Mucosa of gallbladder (tissue), 1 donor: ENCODE data around the gene CSPG4. TPM values are rescaled to one million over a fixed set of nuclear protein-coding genes. Genes with fewer than 3 reads are reported as not detected.
"Not testable (repeated sequence)": the region's sequence is repeated elsewhere in the genome, so short reads cannot be mapped to it uniquely, and the experiment has no call there.

Experiments used
- DNase-seq: peaks from one replicate; pipeline ENCODE4 v3.0.0-alpha.2; 2020; ENCODE audit warnings: low spot score
- total RNA-seq: library from RNA; stranded (reverse); gene quantifications from one replicate; pipeline ENCODE4 v1.2.1, GENCODE V29; 2021
- donor health status: DM: no; HTN: no; CAD: no.

Gene CSPG4
- total RNA-seq, 1 donor from 2014 or later = 20.5 TPM

DNA sequence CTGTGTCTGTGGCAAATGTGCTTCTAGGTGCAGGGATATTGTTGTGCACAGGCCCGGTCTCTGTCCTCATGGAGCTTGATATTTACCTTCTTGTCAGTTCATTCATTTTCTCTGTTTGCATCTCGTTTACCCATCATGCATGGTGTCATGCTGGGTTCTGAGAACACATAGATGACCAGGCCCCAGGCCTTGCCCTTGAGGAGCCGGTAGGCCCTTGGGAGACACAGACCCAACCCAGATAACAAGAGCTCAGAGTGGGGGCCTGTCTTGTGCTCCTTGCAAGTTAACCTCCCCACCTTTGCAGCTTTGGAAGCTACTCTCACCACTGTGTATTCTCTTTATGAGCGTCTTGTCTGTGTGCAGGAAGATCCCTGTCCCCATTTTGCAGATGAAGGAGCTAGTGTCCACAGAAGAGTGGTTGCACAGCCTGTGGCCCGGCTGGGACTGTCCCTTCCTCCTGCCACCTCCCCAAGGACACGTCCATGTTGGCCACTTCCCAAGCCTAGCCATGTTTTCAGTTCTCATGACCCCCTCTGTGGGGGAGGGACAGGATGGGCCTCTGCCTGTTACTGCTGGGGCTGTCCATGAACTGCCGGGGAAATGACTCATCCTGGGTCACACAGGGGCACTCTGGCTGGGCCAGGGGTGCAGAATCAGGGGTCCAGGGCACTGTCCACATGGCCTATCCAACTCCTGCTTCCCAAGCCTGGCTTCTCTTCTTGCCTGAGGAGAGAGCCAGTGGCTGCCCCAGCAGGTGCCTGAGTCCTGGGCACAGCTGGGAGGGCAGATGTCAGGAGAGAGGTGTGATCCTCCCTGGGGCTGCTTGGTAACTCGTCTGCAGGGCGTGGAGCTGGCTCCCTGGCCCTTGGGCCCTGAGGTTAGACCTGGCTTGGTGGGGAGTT lies 61.5 kb downstream of the CSPG4 start:
- no peak for DNase-seq

DNA sequence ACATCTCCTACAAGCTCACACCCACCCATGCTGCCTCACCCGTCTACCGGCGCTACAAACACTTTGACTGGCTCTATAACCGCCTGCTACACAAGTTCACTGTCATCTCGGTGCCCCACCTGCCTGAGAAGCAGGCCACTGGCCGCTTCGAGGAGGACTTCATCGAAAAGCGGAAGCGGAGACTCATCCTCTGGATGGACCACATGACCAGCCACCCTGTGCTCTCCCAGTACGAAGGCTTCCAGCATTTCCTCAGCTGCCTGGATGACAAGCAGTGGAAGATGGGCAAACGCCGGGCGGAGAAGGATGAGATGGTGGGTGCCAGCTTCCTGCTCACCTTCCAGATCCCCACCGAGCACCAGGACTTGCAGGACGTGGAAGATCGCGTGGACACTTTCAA lies 62.8 kb downstream of the CSPG4 start:
- no peak for DNase-seq

DNA sequence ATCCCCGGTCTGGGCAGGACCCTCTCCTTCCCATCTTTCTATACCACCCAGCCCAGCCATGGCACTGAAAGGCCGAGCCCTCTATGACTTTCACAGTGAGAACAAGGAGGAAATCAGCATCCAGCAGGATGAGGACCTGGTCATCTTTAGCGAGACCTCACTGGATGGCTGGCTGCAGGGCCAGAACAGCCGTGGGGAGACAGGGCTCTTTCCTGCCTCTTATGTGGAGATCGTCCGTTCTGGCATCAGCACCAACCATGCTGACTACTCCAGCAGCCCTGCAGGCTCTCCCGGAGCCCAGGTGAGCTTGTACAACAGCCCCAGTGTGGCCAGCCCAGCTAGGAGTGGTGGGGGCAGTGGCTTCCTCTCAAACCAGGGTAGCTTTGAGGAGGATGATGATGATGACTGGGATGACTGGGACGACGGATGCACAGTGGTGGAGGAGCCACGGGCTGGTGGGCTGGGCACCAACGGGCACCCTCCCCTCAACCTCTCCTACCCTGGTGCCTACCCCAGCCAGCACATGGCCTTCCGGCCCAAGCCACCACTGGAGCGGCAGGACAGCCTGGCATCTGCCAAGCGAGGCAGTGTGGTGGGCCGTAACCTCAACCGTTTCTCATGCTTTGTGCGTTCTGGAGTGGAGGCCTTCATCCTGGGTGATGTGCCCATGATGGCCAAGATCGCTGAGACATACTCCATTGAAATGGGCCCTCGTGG lies 63.4 kb downstream of the CSPG4 start:
- DNase-seq = no peak

- no peak for DNase-seq
Observed at GRCh38 chr15:75648156-75649000, 64.3 kb downstream of the CSPG4 start.

DNA sequence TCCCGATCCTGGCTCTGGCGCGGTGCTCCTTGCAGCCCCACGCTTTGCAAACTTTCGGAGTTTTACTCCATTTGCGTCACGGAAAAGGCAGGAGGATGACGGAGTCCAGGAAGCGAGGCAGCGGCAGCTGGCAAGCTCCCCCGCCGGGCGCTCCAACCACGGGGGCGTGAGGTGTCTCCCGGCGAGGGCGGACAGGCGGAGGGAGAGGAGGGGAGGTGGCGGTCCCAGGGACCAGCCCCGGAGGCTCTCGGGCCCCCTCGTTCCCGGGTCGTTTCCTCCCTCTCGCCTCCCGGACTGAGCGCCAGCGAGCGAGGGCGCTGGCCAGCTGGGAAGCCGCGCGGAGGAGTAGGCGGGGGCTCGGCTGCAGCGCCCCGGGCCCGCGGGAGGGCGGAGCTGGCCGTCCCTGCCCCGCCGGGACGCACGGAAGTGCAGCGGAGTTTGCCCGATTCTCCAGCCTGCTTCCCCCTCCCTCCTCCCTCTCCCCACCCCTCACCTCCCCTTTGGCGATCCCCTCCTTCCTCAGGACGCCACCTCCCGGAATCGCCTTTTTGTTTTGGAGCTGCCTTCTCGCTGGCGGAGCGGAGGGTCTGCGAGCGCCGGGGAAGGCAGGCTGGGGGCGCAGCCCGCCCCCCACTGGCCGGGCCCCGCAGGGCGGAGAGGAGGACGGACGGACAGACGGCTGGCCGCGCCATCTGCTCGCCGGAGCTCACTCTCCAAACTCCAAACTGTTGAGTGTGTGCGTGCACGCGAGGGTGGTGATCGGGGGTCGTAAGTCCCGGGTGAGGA lies 65.1 kb downstream of the CSPG4 start, which contains the start of gene SNX33:
SNX33 (plus strand) TSS at position 543 of the 786 bp plus-strand sequence. CDS start 1,191 bp downstream, outside the sequence.
- peak; percentile 80 for DNase-seq

DNA sequence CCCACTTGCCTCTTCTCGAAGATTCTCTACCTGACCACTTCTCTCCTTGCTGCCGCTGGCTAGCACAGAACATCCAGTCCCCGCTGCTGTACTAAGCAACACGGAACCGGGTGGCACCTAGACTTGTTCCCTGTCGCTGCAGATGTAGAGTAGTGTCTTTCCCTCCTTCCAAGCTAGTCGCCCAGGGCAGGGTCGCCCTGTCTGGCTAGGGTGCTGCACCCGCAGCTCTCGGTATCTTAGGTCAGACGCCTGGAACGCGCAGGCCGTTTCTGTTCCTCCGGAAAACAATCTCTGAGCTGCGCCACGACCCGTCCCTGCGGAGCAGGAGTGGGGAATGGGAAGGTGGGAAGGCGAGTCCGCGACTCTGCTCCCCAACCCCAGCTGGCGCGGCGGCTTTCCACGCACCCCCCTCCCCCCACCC lies 65.7 kb downstream of the CSPG4 start:
- no peak for DNase-seq

- no peak for DNase-seq
Observed at GRCh38 chr15:75646112-75646943, 66.3 kb downstream of the CSPG4 start.

GRCh38 chr15:75644376-75644775 lies 68.3 kb downstream of the CSPG4 start:
- DNase-seq = no peak

- DNase-seq = no peak
Observed at GRCh38 chr15:75641603-75642002, 71.0 kb downstream of the CSPG4 start.

GRCh38 chr15:75641179-75641503 lies 71.5 kb downstream of the CSPG4 start:
- DNase-seq = no peak

DNA sequence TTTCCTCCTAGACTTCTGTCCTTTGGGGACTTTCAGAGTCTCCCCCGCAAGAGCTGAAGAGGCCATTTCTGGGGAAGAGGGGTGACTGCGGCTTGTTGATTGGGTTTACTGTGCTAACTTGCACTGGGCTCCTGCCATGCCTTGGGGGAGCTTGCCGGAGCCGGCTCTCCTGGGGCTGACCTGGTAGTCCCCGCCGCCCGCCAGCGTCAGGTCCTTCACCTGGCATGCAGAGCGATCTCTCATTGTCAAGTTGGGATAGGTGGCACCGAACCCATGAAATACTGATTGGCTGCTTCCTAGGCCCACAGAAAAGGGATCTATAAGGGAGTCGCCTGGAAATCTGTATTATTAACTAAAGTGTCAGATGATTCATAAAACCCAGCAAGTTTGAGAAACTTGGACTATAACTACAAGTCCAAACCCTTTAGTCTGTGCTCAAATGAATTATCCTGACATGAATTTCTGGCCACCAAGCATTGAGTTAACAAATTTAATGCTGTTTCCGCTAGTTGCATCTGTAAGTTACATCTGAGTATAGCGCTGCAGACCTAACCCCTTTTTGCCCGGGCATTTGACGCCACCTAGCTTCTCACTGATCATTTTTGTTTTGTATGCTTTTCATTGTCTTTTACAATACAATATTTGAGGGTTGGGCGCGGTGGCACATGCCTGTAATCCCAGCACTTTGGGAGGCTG lies 72.0 kb downstream of the CSPG4 start:
- no peak for DNase-seq

- DNase-seq = peak; percentile 96
Observed at GRCh38 chr15:75639709-75640482, 72.8 kb downstream of the CSPG4 start, which contains the start of gene IMP3. IMP3 (minus strand) TSS chr15:75640224; CDS start chr15:75640168, 56 bp downstream.

GRCh38 chr15:75639191-75639708 lies 73.4 kb downstream of the CSPG4 start:
- no peak for DNase-seq

- no peak for DNase-seq
Observed at GRCh38 chr15:75637245-75638009, 75.2 kb downstream of the CSPG4 start.

- DNase-seq = no peak
Observed at GRCh38 chr15:75636026-75636425, 76.6 kb downstream of the CSPG4 start.

- not testable (repeated sequence) for DNase-seq
Observed at GRCh38 chr15:75633922-75634321, 78.7 kb downstream of the CSPG4 start.

DNA sequence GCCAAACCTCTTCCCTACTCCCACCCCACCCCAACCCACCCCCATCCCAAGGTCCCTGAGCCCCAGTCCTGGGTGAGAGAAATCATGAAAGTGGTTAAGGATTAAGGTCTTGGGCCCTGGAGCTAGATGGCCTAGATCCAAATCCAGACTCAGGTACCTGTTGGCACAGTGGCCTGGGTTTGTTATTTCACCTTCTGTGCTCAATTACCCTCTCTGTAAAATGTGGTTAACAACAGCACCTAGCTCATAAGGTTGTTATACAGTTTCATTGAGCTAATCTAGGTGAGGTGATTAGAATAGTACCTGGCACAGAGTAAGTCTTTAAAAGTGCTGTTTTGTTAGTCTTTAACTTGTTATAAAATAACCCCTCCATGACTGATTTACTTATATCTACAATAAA lies 80.7 kb downstream of the CSPG4 start:
- no peak for DNase-seq
